DMS53 treated with DMSO at 0.1 percent for 48 hours (cell line): ENCODE results near the gene PLXNB1.
"Not testable (repeated sequence)": the region's sequence is repeated elsewhere in the genome, so short reads cannot be mapped to it uniquely, and the experiment has no call there.

Experiments
- DNase-seq: peaks from one replicate; lab custom pipeline; 2025; ENCODE audit not compliant: unreplicated experiment; lab: John Stamatoyannopoulos, UW

PLXNB1 gene

GRCh38 chr3:48464713-48465221, 34.9 kb upstream of the PLXNB1 start:
- DNase-seq = no peak

- no peak for DNase-seq
Observed at GRCh38 chr3:48463703-48464102, 33.8 kb upstream of the PLXNB1 start.

GRCh38 chr3:48461767-48462166, 31.9 kb upstream of the PLXNB1 start:
- not testable (repeated sequence) for DNase-seq

- no peak for DNase-seq
Observed at GRCh38 chr3:48460517-48460902, 30.6 kb upstream of the PLXNB1 start.

GRCh38 chr3:48459773-48460516, 30.1 kb upstream of the PLXNB1 start:
- DNase-seq = no peak

- DNase-seq = no peak
Observed at GRCh38 chr3:48459331-48459730, 29.4 kb upstream of the PLXNB1 start.

GRCh38 chr3:48456456-48456855, 26.6 kb upstream of the PLXNB1 start:
- DNase-seq = no peak

GRCh38 chr3:48451270-48451669, 21.4 kb upstream of the PLXNB1 start:
- DNase-seq = peak; percentile 26

- peak; percentile 14 for DNase-seq
Observed at GRCh38 chr3:48446425-48447193, 16.7 kb upstream of the PLXNB1 start, which contains the start of gene ATRIP. ATRIP (plus strand) TSS chr3:48446737; CDS start chr3:48446846, 109 bp downstream.

- no peak for DNase-seq
Observed at GRCh38 chr3:48446043-48446424, 16.1 kb upstream of the PLXNB1 start.

GRCh38 chr3:48445277-48445882, 15.5 kb upstream of the PLXNB1 start:
- DNase-seq = no peak

- no peak for DNase-seq
Observed at GRCh38 chr3:48441940-48442339, 12.1 kb upstream of the PLXNB1 start.

- DNase-seq = no peak
Observed at GRCh38 chr3:48440590-48440958, 10.7 kb upstream of the PLXNB1 start.

GRCh38 chr3:48439820-48440589, 10.1 kb upstream of the PLXNB1 start, which contains the start of the genes CCDC51 and TMA7:
CCDC51 (minus strand) TSS chr3:48440119; CDS start chr3:48435128, 4,991 bp downstream.
TMA7 (plus strand) TSS chr3:48440257; CDS start chr3:48440297, 40 bp downstream.
- DNase-seq = peak; percentile 61

- no peak for DNase-seq
Observed at GRCh38 chr3:48437812-48438211, 7.9 kb upstream of the PLXNB1 start.

GRCh38 chr3:48436855-48437254, 7.0 kb upstream of the PLXNB1 start:
- no peak for DNase-seq

- DNase-seq = no peak
Observed at GRCh38 chr3:48436477-48436787, 6.5 kb upstream of the PLXNB1 start.

- peak; percentile 17 for DNase-seq
Observed at GRCh38 chr3:48435774-48436476, 6.0 kb upstream of the PLXNB1 start.

- no peak for DNase-seq
Observed at GRCh38 chr3:48435223-48435595, 5.3 kb upstream of the PLXNB1 start.

GRCh38 chr3:48434591-48435222, 4.8 kb upstream of the PLXNB1 start:
- DNase-seq = no peak
